Retinal pigment epithelial cell (primary cell): Measurements from ENCODE around the gene FRMD4A.
"Not testable (repeated sequence)": the region's sequence is repeated elsewhere in the genome, so short reads cannot be mapped to it uniquely, and the experiment has no call there.

Experiments used
- DNase-seq: peaks from one replicate; pipeline ENCODE4 v3.0.0-alpha.2; 2010; ENCODE audit warnings: low read depth
- H3K4me3 ChIP-seq: 2 replicates; pipeline ENCODE4 v1.5.1; 2011; ENCODE audit warnings: mild to moderate bottlenecking, low read length, control low read depth, moderate library complexity
- TF ChIP-seq, protein P1 (sequence below): conservative IDR thresholded peaks from 2 replicates; pipeline ENCODE4 v1.5.1; 2011; ENCODE audit warnings: low read depth, low read length, control low read depth, inconsistent platforms

Gene FRMD4A

DNA sequence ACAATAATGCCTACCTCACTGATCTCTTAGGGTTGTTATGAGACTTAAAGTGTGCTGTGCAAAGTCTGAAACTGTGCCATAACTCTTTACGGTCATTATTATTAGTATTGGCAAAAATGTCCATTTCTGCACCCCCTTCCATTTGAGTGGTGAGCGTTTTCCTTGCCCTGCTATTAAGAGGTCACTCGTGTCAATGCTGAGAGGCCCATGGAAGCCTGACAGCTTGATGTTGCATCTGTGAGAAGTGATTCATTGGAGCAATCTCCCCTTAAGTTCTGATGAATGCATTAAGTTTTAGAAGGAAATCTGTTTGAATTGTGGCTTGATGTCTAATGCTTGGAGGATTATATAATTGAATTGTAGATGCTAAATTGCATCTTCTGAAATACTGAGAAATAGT is 253.3 kb downstream of the FRMD4A start:
- no peak overlapping the region for H3K4me3 ChIP-seq
- TF ChIP-seq, protein P1, sequence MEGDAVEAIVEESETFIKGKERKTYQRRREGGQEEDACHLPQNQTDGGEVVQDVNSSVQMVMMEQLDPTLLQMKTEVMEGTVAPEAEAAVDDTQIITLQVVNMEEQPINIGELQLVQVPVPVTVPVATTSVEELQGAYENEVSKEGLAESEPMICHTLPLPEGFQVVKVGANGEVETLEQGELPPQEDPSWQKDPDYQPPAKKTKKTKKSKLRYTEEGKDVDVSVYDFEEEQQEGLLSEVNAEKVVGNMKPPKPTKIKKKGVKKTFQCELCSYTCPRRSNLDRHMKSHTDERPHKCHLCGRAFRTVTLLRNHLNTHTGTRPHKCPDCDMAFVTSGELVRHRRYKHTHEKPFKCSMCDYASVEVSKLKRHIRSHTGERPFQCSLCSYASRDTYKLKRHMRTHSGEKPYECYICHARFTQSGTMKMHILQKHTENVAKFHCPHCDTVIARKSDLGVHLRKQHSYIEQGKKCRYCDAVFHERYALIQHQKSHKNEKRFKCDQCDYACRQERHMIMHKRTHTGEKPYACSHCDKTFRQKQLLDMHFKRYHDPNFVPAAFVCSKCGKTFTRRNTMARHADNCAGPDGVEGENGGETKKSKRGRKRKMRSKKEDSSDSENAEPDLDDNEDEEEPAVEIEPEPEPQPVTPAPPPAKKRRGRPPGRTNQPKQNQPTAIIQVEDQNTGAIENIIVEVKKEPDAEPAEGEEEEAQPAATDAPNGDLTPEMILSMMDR, result no peak
- no peak for DNase-seq

DNA sequence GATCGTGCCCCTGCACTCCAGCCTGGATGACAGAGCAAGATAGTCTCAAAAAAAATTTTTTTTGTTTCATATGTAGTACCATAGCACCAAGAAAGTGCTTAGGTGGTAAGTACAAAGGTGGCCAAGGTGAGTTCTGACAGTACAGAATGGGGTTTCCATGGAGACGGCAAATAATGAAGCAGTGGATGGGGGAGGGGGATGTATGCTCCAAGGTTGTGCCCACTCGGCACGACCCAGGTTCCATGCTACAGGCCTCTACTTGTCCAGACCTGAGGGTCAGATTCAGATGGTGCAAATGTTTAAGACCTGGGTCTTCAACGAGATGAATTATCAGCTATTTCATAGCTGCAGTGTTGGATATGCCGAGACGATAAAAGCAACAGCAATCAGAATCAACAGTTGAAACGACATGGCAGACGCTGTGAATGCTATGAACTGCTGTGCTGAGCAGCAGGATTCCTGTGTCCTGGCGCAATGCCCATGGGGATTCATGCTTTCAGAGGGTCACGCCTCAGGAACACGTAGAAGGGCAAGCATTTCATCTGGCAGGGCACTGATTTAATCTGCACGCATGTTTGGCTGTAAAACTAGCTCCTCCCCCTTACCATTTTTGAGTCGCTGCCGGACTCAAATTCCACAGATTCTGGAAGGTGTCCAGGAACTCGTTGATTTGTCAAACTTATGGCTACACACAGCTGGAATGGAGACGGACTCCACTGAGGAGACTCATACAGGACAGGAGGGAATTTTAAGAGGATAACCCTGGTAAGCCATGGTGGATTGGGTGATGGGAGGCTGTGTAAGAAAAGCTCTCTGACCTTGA is 256.5 kb downstream of the FRMD4A start:
- H3K4me3 ChIP-seq, result peak overlapping the region; percentile 21
- DNase-seq, result peak; percentile 99
- TF ChIP-seq, protein P1, result no peak

DNA sequence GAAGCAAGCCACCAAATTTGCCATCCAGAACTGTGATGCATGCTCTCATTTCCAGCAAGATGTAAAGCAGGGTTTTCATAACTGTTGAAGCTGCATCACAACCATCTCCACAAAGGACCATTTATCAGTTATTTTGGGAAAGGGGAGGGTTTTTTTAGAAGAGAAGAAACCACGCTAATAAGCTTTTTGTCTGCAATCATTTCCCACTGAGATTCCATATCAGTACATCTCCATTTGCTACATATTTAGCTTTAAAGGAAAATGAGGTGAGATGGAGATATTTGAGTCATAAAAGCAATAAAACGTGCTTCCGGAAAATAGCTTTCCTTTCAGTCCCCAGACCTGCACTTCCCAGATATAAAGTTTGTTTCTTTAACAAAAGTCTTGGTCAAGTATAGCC is 258.2 kb downstream of the FRMD4A start:
- H3K4me3 ChIP-seq, result no peak overlapping the region
- TF ChIP-seq, protein P1, result no peak
- DNase-seq, result no peak

DNA sequence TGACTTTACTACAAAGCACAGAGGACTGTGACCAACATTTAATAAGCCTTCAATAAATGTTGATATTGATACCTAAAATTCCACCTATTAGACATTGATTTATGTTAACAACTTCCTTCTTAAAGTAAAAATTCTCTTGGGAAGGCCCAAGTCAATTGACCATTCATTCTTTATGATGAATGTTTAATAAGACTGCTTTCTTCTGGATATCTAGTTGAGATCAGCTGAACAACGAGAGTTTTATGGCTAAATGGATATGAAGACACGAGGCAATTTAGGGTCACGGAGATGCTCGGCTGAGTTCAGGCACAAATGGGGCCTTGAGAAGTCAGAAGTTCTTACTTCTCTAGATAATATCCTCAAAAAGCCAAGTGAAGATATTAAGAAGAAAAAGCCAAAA is 258.8 kb downstream of the FRMD4A start:
- DNase-seq, result no peak
- TF ChIP-seq, protein P1, result no peak

DNA sequence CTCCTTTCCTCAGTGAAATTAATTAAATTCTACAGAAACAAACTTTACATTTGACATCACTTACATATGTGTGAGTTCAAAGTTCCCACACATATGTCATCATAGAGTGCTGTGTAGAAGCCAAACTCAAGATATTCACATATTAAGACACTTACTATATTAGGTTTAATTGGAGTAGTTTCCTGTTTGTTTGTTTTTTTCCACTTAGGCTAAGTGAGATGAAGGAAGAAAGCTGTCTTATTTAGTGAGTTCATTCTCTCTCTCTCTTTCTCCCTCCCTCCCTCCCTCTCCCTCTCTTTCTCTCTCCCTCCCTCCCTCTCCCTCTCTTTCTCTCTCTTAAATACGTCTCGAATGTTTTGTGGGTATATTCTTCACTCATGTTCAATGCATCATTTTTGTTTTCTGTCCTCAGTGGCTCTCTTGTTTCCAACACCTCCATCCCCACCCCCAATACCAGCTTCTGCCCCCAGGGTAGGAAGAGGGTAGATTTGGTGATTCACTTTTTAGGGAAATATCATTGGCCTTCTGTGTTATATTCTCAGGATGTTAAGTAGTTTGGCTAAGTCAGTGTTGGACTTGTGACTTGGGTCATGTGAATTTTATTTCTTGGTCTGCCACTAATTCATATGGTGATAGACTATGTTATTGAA is 262.0 kb downstream of the FRMD4A start:
- TF ChIP-seq, protein P1, result no peak
- no peak for DNase-seq

More for the DNA sequence above, 258.8 kb downstream of the FRMD4A start:
- no peak overlapping the region for H3K4me3 ChIP-seq

DNA sequence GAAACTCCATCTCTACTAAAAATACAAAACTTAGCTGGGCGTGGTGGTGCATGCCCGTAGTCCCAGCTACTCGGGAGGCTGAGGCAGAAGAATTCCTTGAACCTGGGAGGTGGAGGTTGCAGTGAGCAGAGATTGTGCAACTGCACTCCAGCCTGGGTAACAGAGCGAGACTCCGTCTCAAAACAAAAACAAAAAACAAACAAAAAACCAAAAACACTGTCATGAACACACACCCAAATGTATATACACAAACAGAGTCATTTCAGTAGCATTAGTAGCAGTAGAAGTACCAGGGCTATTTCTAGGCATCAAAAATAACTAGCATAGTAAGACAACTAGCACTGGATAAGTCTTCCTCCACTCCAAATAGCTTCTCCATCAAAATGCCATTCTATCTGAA is 263.1 kb downstream of the FRMD4A start:
- not testable (repeated sequence) for H3K4me3 ChIP-seq

More for the DNA sequence above, 262.0 kb downstream of the FRMD4A start:
- no peak overlapping the region for H3K4me3 ChIP-seq

DNA sequence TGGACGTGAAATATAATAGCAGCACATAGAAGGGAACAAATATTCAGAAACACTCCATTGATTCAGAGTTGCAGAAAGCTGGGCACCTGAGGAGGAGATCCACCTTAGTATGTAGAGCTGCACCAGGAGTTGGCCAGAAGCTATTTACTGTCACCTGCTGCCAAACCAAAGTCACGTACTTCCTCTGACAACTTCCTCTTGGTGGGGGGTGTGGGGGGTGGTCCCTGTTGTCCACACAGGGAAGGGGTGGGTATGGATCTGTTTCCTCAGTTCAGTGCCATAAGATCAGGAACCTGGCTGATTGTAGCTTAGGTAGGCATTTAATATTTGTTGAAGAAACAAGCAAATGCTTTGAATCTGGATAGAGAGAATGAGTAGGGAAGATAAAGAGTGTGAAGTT is 264.6 kb downstream of the FRMD4A start:
- no peak overlapping the region for H3K4me3 ChIP-seq
- DNase-seq, result no peak
- TF ChIP-seq, protein P1, result no peak

More for the DNA sequence above, 263.1 kb downstream of the FRMD4A start:
- not testable (repeated sequence) for DNase-seq
